Nephron (organoid): Measurements from ENCODE around the gene OR10R2.
"Not testable (repeated sequence)": the region's sequence is repeated elsewhere in the genome, so short reads cannot be mapped to it uniquely, and the experiment has no call there.

Source experiments
- H3K27ac Mint-ChIP-seq, 3 experiments: 2 replicates each; pipeline ENCODE4 v1.8.0; 2020; ENCODE audit warnings: mixed read lengths in 3 of 3, mild to moderate bottlenecking in 2 of 3, moderate library complexity in 1 of 3
- H3K27me3 Mint-ChIP-seq: 2 replicates; pipeline ENCODE4 v1.8.0; 2021; ENCODE audit warnings: low read depth, mild to moderate bottlenecking, moderate library complexity, mixed read lengths
- H3K36me3 Mint-ChIP-seq: 2 replicates; pipeline ENCODE4 v1.8.0; 2020; ENCODE audit warnings: low read depth, mixed read lengths
- H3K4me1 Mint-ChIP-seq: 2 replicates; pipeline ENCODE4 v1.8.0; 2020; ENCODE audit warnings: mixed read lengths
- H3K4me3 Mint-ChIP-seq, 3 experiments: 2 replicates each; pipeline ENCODE4 v1.8.0; 2020; ENCODE audit warnings: mild to moderate bottlenecking in 3 of 3, mixed read lengths in 3 of 3, moderate library complexity in 2 of 3
- H3K9me3 Mint-ChIP-seq: 2 replicates; pipeline ENCODE4 v1.8.0; 2020; ENCODE audit warnings: mixed read lengths
- TF ChIP-seq, protein P1 (sequence below), 3 experiments: fragments of 200-600 bp; sonication (generic); IDR thresholded peaks; one replicate each; pipeline ENCODE4 v1.5.0; 2021; ENCODE audit warnings: antibody characterized with exemption in 3 of 3; ENCODE audit not compliant: unreplicated experiment in 3 of 3

Gene OR10R2, protein sequence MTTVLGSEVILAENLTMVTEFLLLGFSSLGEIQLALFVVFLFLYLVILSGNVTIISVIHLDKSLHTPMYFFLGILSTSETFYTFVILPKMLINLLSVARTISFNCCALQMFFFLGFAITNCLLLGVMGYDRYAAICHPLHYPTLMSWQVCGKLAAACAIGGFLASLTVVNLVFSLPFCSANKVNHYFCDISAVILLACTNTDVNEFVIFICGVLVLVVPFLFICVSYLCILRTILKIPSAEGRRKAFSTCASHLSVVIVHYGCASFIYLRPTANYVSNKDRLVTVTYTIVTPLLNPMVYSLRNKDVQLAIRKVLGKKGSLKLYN

GRCh38 chr1:158471920-158472319 is at the start of gene OR10R2:
Gene OR10R2 (plus strand): TSS chr1:158472220. CDS start chr1:158472326, 106 bp downstream.
- TF ChIP-seq, protein P1, sequence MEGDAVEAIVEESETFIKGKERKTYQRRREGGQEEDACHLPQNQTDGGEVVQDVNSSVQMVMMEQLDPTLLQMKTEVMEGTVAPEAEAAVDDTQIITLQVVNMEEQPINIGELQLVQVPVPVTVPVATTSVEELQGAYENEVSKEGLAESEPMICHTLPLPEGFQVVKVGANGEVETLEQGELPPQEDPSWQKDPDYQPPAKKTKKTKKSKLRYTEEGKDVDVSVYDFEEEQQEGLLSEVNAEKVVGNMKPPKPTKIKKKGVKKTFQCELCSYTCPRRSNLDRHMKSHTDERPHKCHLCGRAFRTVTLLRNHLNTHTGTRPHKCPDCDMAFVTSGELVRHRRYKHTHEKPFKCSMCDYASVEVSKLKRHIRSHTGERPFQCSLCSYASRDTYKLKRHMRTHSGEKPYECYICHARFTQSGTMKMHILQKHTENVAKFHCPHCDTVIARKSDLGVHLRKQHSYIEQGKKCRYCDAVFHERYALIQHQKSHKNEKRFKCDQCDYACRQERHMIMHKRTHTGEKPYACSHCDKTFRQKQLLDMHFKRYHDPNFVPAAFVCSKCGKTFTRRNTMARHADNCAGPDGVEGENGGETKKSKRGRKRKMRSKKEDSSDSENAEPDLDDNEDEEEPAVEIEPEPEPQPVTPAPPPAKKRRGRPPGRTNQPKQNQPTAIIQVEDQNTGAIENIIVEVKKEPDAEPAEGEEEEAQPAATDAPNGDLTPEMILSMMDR (IDR thresholded peaks at IDR 0.05; ENCODE audit: unreplicated experiment in 3 of 3), result no peak
- no peak within 1 kb of the TSS for H3K4me3 Mint-ChIP-seq
- H3K36me3 Mint-ChIP-seq, result no peaks in the 10 kb centered on the region
- no peak within 1 kb of the TSS for H3K27ac Mint-ChIP-seq
- H3K9me3 Mint-ChIP-seq, result no peaks in the 10 kb centered on the region
- H3K27me3 Mint-ChIP-seq, result peaks cover 3% of the 10 kb centered on the region
- no peaks in the 10 kb centered on the region for H3K4me1 Mint-ChIP-seq

GRCh38 chr1:158425027-158425426 is 47.0 kb upstream of the OR10R2 start:
- H3K4me1 Mint-ChIP-seq, result no peaks in the 10 kb centered on the region
- peaks cover 4% of the 10 kb centered on the region for H3K27me3 Mint-ChIP-seq
- H3K4me3 Mint-ChIP-seq, result no peak overlapping the region
- peaks cover 6% of the 10 kb centered on the region for H3K9me3 Mint-ChIP-seq
- TF ChIP-seq, protein P1 (IDR thresholded peaks at IDR 0.05; ENCODE audit: unreplicated experiment in 3 of 3), result no peak
- H3K27ac Mint-ChIP-seq, result no peak overlapping the region
- H3K36me3 Mint-ChIP-seq, result no peaks in the 10 kb centered on the region

GRCh38 chr1:158426137-158426536 is 45.9 kb upstream of the OR10R2 start, which contains the start of gene OR10K2:
Gene OR10K2 (minus strand): TSS chr1:158426237. CDS start chr1:158420866, 5,371 bp downstream.
- Mint-ChIP-seq H3K36me3 (no peaks in the 10 kb centered on the region), H3K4me3 (no peak within 1 kb of the TSS), H3K27ac (no peak within 1 kb of the TSS), H3K9me3 (peaks cover 6% of the 10 kb centered on the region), H3K4me1 (no peaks in the 10 kb centered on the region), H3K27me3 (no peaks in the 10 kb centered on the region)
- TF ChIP-seq, protein P1 (IDR thresholded peaks at IDR 0.05; ENCODE audit: unreplicated experiment in 3 of 3), result no peak

DNA sequence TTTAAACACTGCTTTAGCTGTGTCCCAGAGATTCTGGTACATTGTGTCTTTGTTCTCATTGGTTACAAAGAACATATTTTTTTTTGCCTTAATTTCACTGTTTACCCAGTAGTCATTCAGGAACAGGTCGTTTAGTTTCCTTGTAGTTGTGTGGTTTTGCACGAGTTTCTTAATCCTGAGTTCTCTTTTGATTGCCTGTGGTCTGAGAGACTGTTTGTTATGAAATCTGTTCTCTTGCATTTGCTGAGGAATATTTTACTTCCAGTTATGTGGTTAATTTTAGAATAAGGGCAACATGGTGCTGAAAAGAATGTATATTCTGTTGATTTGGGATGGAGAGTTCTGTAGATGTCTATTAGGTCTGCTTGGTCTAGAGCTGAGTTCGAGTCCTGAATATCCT is 41.9 kb upstream of the OR10R2 start:
- not testable (repeated sequence) for H3K9me3 Mint-ChIP-seq, H3K36me3 Mint-ChIP-seq, H3K4me3 Mint-ChIP-seq, H3K27me3 Mint-ChIP-seq, H3K4me1 Mint-ChIP-seq, H3K27ac Mint-ChIP-seq

DNA sequence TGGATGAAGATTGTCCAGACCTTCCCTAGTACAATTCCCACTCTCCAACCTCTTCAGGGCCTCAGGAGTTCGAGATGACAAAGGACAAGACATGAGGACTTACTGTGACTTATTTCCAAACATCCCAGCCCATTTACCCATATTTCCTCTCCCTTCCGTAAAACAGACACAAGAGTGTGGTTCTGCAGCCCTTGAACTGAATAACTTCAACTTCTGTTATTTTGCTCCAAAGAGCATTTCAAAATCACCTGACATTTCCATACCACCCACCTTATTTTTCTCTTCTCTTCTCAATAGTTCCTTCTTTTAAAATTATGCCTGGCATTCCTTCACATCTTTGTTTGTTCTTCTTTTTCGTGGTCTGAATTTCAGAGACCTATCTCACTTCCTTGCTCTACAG is 37.3 kb upstream of the OR10R2 start:
- H3K4me3 Mint-ChIP-seq, result no peak overlapping the region
- TF ChIP-seq, protein P1 (IDR thresholded peaks at IDR 0.05; ENCODE audit: unreplicated experiment in 3 of 3), result no peak
- H3K27me3 Mint-ChIP-seq, result no peaks in the 10 kb centered on the region
- peaks cover 5% of the 10 kb centered on the region for H3K4me1 Mint-ChIP-seq
- peak overlapping the region; percentile 5 to 53 (median 9) for H3K27ac Mint-ChIP-seq
- no peaks in the 10 kb centered on the region for H3K36me3 Mint-ChIP-seq
- H3K9me3 Mint-ChIP-seq, result no peaks in the 10 kb centered on the region

DNA sequence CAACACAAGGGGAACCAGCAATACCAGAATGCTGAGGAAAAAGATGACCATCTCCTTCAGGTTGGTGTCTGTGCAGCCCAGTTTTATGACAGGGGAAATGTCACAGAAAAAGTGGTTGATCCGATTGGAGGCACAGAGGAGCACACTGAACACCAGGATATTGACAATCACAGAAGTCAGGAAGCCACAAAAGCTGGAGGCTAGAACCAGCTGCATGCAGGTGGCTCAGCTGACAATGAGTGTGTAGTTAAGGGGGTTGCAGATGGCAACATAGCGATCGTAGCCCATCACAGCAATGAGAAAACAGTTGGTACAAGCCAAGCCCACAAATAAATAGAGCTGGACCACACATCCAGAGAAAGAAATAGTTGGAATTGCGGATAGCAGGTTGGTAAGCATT is 26.6 kb upstream of the OR10R2 start:
- H3K36me3 Mint-ChIP-seq, result no peaks in the 10 kb centered on the region
- no peak overlapping the region for H3K27ac Mint-ChIP-seq
- TF ChIP-seq, protein P1 (IDR thresholded peaks at IDR 0.05; ENCODE audit: unreplicated experiment in 3 of 3), result no peak
- H3K4me3 Mint-ChIP-seq, result no peak overlapping the region
- no peaks in the 10 kb centered on the region for H3K4me1 Mint-ChIP-seq
- H3K9me3 Mint-ChIP-seq, result no peaks in the 10 kb centered on the region
- peaks cover 4% of the 10 kb centered on the region for H3K27me3 Mint-ChIP-seq
